ENCODE results near the gene PLTP.

DNA sequence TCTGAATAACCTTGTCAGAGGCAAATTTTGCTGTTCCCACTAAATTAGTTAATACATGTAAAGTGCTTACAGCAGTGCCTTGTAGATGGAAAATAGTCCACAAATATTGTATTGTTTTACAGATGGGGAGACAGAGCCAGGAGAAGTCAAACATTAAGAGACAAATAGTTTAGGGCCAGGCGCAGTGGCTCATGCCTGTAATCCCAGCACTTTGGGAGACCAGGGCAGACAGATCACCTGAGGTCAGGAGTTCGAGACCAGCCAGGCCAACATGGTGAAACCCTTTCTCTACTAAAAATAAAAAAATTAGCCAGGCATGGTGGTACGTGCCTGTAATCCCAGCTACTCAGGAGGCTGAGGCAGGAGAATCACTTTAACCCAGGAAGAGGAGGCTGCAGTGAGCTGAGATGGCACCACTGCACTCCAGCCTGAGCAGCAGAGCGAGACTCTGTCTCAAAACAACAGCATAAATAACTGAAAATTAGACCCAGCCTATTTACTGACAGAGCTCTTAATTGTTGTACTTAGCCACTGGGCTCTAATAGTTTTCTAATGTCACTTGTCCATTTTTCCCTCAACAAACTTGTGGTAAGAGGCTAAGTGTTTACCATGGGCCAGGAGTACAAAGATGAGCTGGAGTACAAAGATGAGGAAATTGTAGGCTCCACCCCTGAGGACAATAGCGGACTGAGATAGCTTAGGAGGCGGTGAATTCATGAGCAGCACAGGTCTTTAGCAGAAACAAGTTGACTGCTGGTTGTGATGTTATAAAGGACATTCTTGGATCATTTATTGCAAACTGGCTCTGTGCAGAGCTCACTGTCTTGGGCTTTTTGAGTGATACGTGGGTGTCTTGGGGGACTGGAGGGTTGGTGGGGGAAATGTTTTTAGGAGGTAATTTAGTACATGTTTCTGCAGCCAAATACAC, 48.1 kb downstream of the PLTP start:
- TF ChIP-seq, protein P1, sequence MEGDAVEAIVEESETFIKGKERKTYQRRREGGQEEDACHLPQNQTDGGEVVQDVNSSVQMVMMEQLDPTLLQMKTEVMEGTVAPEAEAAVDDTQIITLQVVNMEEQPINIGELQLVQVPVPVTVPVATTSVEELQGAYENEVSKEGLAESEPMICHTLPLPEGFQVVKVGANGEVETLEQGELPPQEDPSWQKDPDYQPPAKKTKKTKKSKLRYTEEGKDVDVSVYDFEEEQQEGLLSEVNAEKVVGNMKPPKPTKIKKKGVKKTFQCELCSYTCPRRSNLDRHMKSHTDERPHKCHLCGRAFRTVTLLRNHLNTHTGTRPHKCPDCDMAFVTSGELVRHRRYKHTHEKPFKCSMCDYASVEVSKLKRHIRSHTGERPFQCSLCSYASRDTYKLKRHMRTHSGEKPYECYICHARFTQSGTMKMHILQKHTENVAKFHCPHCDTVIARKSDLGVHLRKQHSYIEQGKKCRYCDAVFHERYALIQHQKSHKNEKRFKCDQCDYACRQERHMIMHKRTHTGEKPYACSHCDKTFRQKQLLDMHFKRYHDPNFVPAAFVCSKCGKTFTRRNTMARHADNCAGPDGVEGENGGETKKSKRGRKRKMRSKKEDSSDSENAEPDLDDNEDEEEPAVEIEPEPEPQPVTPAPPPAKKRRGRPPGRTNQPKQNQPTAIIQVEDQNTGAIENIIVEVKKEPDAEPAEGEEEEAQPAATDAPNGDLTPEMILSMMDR (conservative IDR thresholded peaks at IDR 0.05; ENCODE audit: low read depth, low read length), result no peak
- no peak for TF ChIP-seq EZH2 (IDR thresholded peaks at IDR 0.05; ENCODE audit: low read length, unreplicated experiment)

Data from PC-3 (cell line).